H9 (cell line): ENCODE data around the gene CCDC138. TPM values are rescaled to one million over a fixed set of nuclear protein-coding genes. Genes with fewer than 3 reads are reported as not detected.

Experiments used
- DNase-seq: peaks from one replicate; pipeline ENCODE4 v3.0.0-alpha.2; 2017
- H2AFZ ChIP-seq: one replicate; pipeline ENCODE4 v1.6.1; 2013; ENCODE audit warnings: mild to moderate bottlenecking, low read length, control low read depth, moderate library complexity
- H2AK5ac ChIP-seq: 2 replicates; pipeline ENCODE4 v1.6.1; 2013; ENCODE audit warnings: low read length, control low read depth, mixed read lengths; ENCODE audit not compliant: insufficient read length
- H2BK120ac ChIP-seq: one replicate; pipeline ENCODE4 v1.6.1; 2013; ENCODE audit warnings: low read depth, mild to moderate bottlenecking, low read length, control low read depth, inconsistent platforms; ENCODE audit not compliant: poor library complexity, severe bottlenecking
- H2BK12ac ChIP-seq: 2 replicates; pipeline ENCODE4 v1.6.1; 2013; ENCODE audit warnings: low read length, control low read depth, mixed read lengths, low read depth; ENCODE audit not compliant: insufficient read length
- H2BK15ac ChIP-seq: 2 replicates; pipeline ENCODE4 v1.6.1; 2013; ENCODE audit warnings: low read depth, low read length, control low read depth
- H2BK20ac ChIP-seq: one replicate; pipeline ENCODE4 v1.6.1; 2013; ENCODE audit warnings: low read depth, mild to moderate bottlenecking, low read length, control low read depth, inconsistent platforms; ENCODE audit not compliant: poor library complexity, severe bottlenecking
- H2BK5ac ChIP-seq: 2 replicates; pipeline ENCODE4 v1.6.1; 2013; ENCODE audit warnings: low read length, control low read depth, mixed read lengths; ENCODE audit not compliant: insufficient read length
- H3K14ac ChIP-seq: 2 replicates; pipeline ENCODE4 v1.6.1; 2013; ENCODE audit warnings: low read length, control low read depth; ENCODE audit not compliant: insufficient read depth
- H3K18ac ChIP-seq: 2 replicates; pipeline ENCODE4 v1.6.1; 2013; ENCODE audit warnings: low read depth, mild to moderate bottlenecking, mixed read lengths, low read length, control low read depth; ENCODE audit not compliant: insufficient read length
- H3K23ac ChIP-seq: 2 replicates; pipeline ENCODE4 v1.6.1; 2013; ENCODE audit warnings: low read length, control low read depth, mixed read lengths, low read depth; ENCODE audit not compliant: insufficient read length
- H3K23me2 ChIP-seq: 2 replicates; pipeline ENCODE4 v1.6.1; 2013; ENCODE audit warnings: low read depth, mild to moderate bottlenecking, mixed read lengths, low read length, control low read depth; ENCODE audit not compliant: insufficient read length, poor library complexity, severe bottlenecking
- H3K27ac ChIP-seq: 2 replicates; pipeline ENCODE4 v1.5.1; 2013; ENCODE audit warnings: low read length, control low read depth, mixed read lengths, low read depth; ENCODE audit not compliant: insufficient read length
- H3K27me3 ChIP-seq: 2 replicates; pipeline ENCODE4 v1.6.1; 2013; ENCODE audit warnings: low read length, control low read depth, inconsistent platforms; ENCODE audit not compliant: insufficient read depth
- H3K4ac ChIP-seq: 2 replicates; pipeline ENCODE4 v1.6.1; 2013; ENCODE audit warnings: low read depth, mild to moderate bottlenecking, control low read depth, inconsistent platforms, low read length, moderate library complexity
- H3K4me1 ChIP-seq: 2 replicates; pipeline ENCODE4 v1.6.1; 2013; ENCODE audit warnings: low read length, control low read depth, inconsistent platforms; ENCODE audit not compliant: insufficient read depth
- H3K4me2 ChIP-seq: 2 replicates; pipeline ENCODE4 v1.6.1; 2013; ENCODE audit warnings: low read length, control low read depth, mixed read lengths; ENCODE audit not compliant: insufficient read length, insufficient read depth
- H3K56ac ChIP-seq: 2 replicates; pipeline ENCODE4 v1.6.1; 2013; ENCODE audit warnings: low read depth, mild to moderate bottlenecking, mixed read lengths, low read length, control low read depth; ENCODE audit not compliant: insufficient read length
- H3K79me1 ChIP-seq: 2 replicates; pipeline ENCODE4 v1.6.1; 2013; ENCODE audit warnings: low read depth, mild to moderate bottlenecking, moderate library complexity, low read length, control low read depth, inconsistent platforms; ENCODE audit not compliant: insufficient read depth, poor library complexity, severe bottlenecking
- H3K79me2 ChIP-seq: 2 replicates; pipeline ENCODE4 v1.6.1; 2013; ENCODE audit warnings: low read length, control low read depth, inconsistent platforms; ENCODE audit not compliant: insufficient read depth
- H3K9ac ChIP-seq: 2 replicates; pipeline ENCODE4 v1.6.1; 2013; ENCODE audit warnings: low read length, control low read depth, mixed read lengths; ENCODE audit not compliant: insufficient read length; ENCODE audit errors: extremely low read depth
- H3K9me3 ChIP-seq: one replicate; pipeline ENCODE4 v1.6.1; 2013; ENCODE audit warnings: low read depth, low read length, inconsistent platforms; ENCODE audit not compliant: control insufficient read depth
- H3T11ph ChIP-seq: one replicate; pipeline ENCODE4 v1.6.1; 2013; ENCODE audit warnings: mild to moderate bottlenecking, low read length, control low read depth, inconsistent platforms
- H4K20me1 ChIP-seq: one replicate; pipeline ENCODE4 v1.6.1; 2013; ENCODE audit not compliant: control insufficient read depth, insufficient read length, insufficient read depth
- H4K5ac ChIP-seq: 2 replicates; pipeline ENCODE4 v1.6.1; 2013; ENCODE audit warnings: low read depth, mild to moderate bottlenecking, mixed read lengths, low read length, control low read depth; ENCODE audit not compliant: insufficient read length
- H4K8ac ChIP-seq: replicated peaks from 2 replicates; pipeline ENCODE4 v1.6.1; 2013; ENCODE audit warnings: low read length, control low read depth, mixed read lengths, low read depth; ENCODE audit not compliant: insufficient read length
- H4K91ac ChIP-seq: 2 replicates; pipeline ENCODE4 v1.6.1; 2013; ENCODE audit warnings: low read depth, mild to moderate bottlenecking, moderate library complexity, mixed read lengths, low read length, control low read depth; ENCODE audit not compliant: insufficient read length
- H3K27ac Mint-ChIP-seq, 3 experiments: 2 replicates in 2 of 3; 3 replicates in 1 of 3; pipeline ENCODE4 v1.8.0; 2020 to 2021; ENCODE audit warnings: mixed read lengths in 3 of 3, mild to moderate bottlenecking in 1 of 3, moderate library complexity in 1 of 3
- H3K27me3 Mint-ChIP-seq: 2 replicates; pipeline ENCODE4 v1.8.0; 2021; ENCODE audit warnings: low read depth, mild to moderate bottlenecking, moderate library complexity, mixed read lengths
- H3K36me3 Mint-ChIP-seq, 3 experiments: 2 replicates in 2 of 3; 3 replicates in 1 of 3; pipeline ENCODE4 v1.8.0; 2020 to 2021; ENCODE audit warnings: low read depth in 3 of 3, mixed read lengths in 3 of 3; ENCODE audit not compliant: insufficient read depth in 1 of 3
- H3K4me1 Mint-ChIP-seq, 2 experiments: 2 replicates each; pipeline ENCODE4 v1.8.0; 2020; ENCODE audit warnings: mixed read lengths in 2 of 2
- H3K4me3 Mint-ChIP-seq, 2 experiments: 2 replicates in 1 of 2; 3 replicates in 1 of 2; pipeline ENCODE4 v1.8.0; 2020 to 2021; ENCODE audit warnings: mild to moderate bottlenecking in 2 of 2, mixed read lengths in 2 of 2, moderate library complexity in 1 of 2
- H3K9me3 Mint-ChIP-seq, 2 experiments: 2 replicates in 1 of 2; 3 replicates in 1 of 2; pipeline ENCODE4 v1.8.0; 2020; ENCODE audit warnings: mild to moderate bottlenecking in 2 of 2, mixed read lengths in 2 of 2, moderate library complexity in 1 of 2
- CTCF ChIP-seq: fragments of 200-600 bp; sonication (generic); conservative IDR thresholded peaks from 3 replicates; pipeline ENCODE4 v1.8.0; 2021; ENCODE audit warnings: antibody characterized with exemption, mild to moderate bottlenecking
- WGBS: extraction: QIAGEN DNeasy Blood & Tissue Kit; methylation state at CpG from one replicate; pipeline ENCODE4 v1.1.7; 2013; ENCODE audit warnings: missing lambda C conversion rate, low lambda C conversion rate, mixed read lengths; ENCODE audit not compliant: insufficient read length; ENCODE audit errors: extremely low coverage; 5-methylcytosine and 5-hydroxymethylcytosine counted together
- total RNA-seq: library from RNA; stranded (reverse); gene quantifications from 2 replicates; pipeline ENCODE4 v1.2.1, GENCODE V29; 2021

CCDC138 gene
- total RNA-seq, 1 experiment from 2014 or later: 32.7 TPM

GRCh38 chr2:108904680-108905079, 118.1 kb downstream of the CCDC138 start:
- WGBS: no CpG with 5 or more reads among the region's 3 CpGs
- no peak overlapping the region for H3K56ac ChIP-seq
- H3K4me1 ChIP-seq: no peaks in the 10 kb centered on the region
- H4K20me1 ChIP-seq: no peaks in the 10 kb centered on the region
- no peak overlapping the region for H3K4me2 ChIP-seq
- H2AK5ac ChIP-seq: no peak overlapping the region
- H3K36me3 Mint-ChIP-seq: no peaks in the 10 kb centered on the region; a peak in 1 of 7 replicates
- no peak overlapping the region for H3K27ac ChIP-seq
- H3T11ph ChIP-seq: no peak overlapping the region
- H2BK120ac ChIP-seq: no peak overlapping the region
- no peaks in the 10 kb centered on the region for H3K23me2 ChIP-seq
- H2BK5ac ChIP-seq: no peak overlapping the region
- TF ChIP-seq CTCF: no peak
- no peaks in the 10 kb centered on the region for H3K79me1 ChIP-seq
- H3K27ac Mint-ChIP-seq: peak overlapping the region in 1 of 3 experiments; percentile 30; a peak in 1 of 7 replicates
- no peak overlapping the region for H3K14ac ChIP-seq
- no peaks in the 10 kb centered on the region for H3K4me1 Mint-ChIP-seq
- H2BK15ac ChIP-seq: no peak overlapping the region
- H3K9ac ChIP-seq: no peak overlapping the region
- no peak overlapping the region for H3K23ac ChIP-seq
- H3K27me3 ChIP-seq: no peaks in the 10 kb centered on the region
- no peaks in the 10 kb centered on the region for H3K79me2 ChIP-seq
- H3K27me3 Mint-ChIP-seq: no peaks in the 10 kb centered on the region
- no peaks in the 10 kb centered on the region for H3K9me3 ChIP-seq
- H3K18ac ChIP-seq: no peak overlapping the region
- H3K9me3 Mint-ChIP-seq: no peaks in the 10 kb centered on the region
- H2BK12ac ChIP-seq: no peak overlapping the region
- no peak for DNase-seq
- H2BK20ac ChIP-seq: no peak overlapping the region
- no peak overlapping the region for H4K91ac ChIP-seq
- H4K8ac ChIP-seq: no peak overlapping the region
- H3K4me3 Mint-ChIP-seq: no peak overlapping the region
- no peak overlapping the region for H2AFZ ChIP-seq
- H4K5ac ChIP-seq: no peak overlapping the region
- H3K4ac ChIP-seq: no peak overlapping the region
